H9 (cell line): Measurements from ENCODE around the gene KCNIP1. TPM values are rescaled to one million over a fixed set of nuclear protein-coding genes. Genes with fewer than 3 reads are reported as not detected.
A peak's percentile ranks its signal among the peaks of the same experiment; 100 is the strongest.

Experiments used
- DNase-seq: peaks from one replicate; pipeline ENCODE4 v3.0.0-alpha.2; 2017
- H2AFZ ChIP-seq: one replicate; pipeline ENCODE4 v1.6.1; 2013; ENCODE audit warnings: mild to moderate bottlenecking, low read length, control low read depth, moderate library complexity
- H2AK5ac ChIP-seq: 2 replicates; pipeline ENCODE4 v1.6.1; 2013; ENCODE audit warnings: low read length, control low read depth, mixed read lengths; ENCODE audit not compliant: insufficient read length
- H2BK120ac ChIP-seq: one replicate; pipeline ENCODE4 v1.6.1; 2013; ENCODE audit warnings: low read depth, mild to moderate bottlenecking, low read length, control low read depth, inconsistent platforms; ENCODE audit not compliant: poor library complexity, severe bottlenecking
- H2BK12ac ChIP-seq: 2 replicates; pipeline ENCODE4 v1.6.1; 2013; ENCODE audit warnings: low read length, control low read depth, mixed read lengths, low read depth; ENCODE audit not compliant: insufficient read length
- H2BK15ac ChIP-seq: 2 replicates; pipeline ENCODE4 v1.6.1; 2013; ENCODE audit warnings: low read depth, low read length, control low read depth
- H2BK20ac ChIP-seq: one replicate; pipeline ENCODE4 v1.6.1; 2013; ENCODE audit warnings: low read depth, mild to moderate bottlenecking, low read length, control low read depth, inconsistent platforms; ENCODE audit not compliant: poor library complexity, severe bottlenecking
- H2BK5ac ChIP-seq: 2 replicates; pipeline ENCODE4 v1.6.1; 2013; ENCODE audit warnings: low read length, control low read depth, mixed read lengths; ENCODE audit not compliant: insufficient read length
- H3K14ac ChIP-seq: 2 replicates; pipeline ENCODE4 v1.6.1; 2013; ENCODE audit warnings: low read length, control low read depth; ENCODE audit not compliant: insufficient read depth
- H3K18ac ChIP-seq: 2 replicates; pipeline ENCODE4 v1.6.1; 2013; ENCODE audit warnings: low read depth, mild to moderate bottlenecking, mixed read lengths, low read length, control low read depth; ENCODE audit not compliant: insufficient read length
- H3K23ac ChIP-seq: 2 replicates; pipeline ENCODE4 v1.6.1; 2013; ENCODE audit warnings: low read length, control low read depth, mixed read lengths, low read depth; ENCODE audit not compliant: insufficient read length
- H3K23me2 ChIP-seq: 2 replicates; pipeline ENCODE4 v1.6.1; 2013; ENCODE audit warnings: low read depth, mild to moderate bottlenecking, mixed read lengths, low read length, control low read depth; ENCODE audit not compliant: insufficient read length, poor library complexity, severe bottlenecking
- H3K27ac ChIP-seq: 2 replicates; pipeline ENCODE4 v1.5.1; 2013; ENCODE audit warnings: low read length, control low read depth, mixed read lengths, low read depth; ENCODE audit not compliant: insufficient read length
- H3K27me3 ChIP-seq: 2 replicates; pipeline ENCODE4 v1.6.1; 2013; ENCODE audit warnings: low read length, control low read depth, inconsistent platforms; ENCODE audit not compliant: insufficient read depth
- H3K4ac ChIP-seq: 2 replicates; pipeline ENCODE4 v1.6.1; 2013; ENCODE audit warnings: low read depth, mild to moderate bottlenecking, control low read depth, inconsistent platforms, low read length, moderate library complexity
- H3K4me1 ChIP-seq: 2 replicates; pipeline ENCODE4 v1.6.1; 2013; ENCODE audit warnings: low read length, control low read depth, inconsistent platforms; ENCODE audit not compliant: insufficient read depth
- H3K4me2 ChIP-seq: 2 replicates; pipeline ENCODE4 v1.6.1; 2013; ENCODE audit warnings: low read length, control low read depth, mixed read lengths; ENCODE audit not compliant: insufficient read length, insufficient read depth
- H3K56ac ChIP-seq: 2 replicates; pipeline ENCODE4 v1.6.1; 2013; ENCODE audit warnings: low read depth, mild to moderate bottlenecking, mixed read lengths, low read length, control low read depth; ENCODE audit not compliant: insufficient read length
- H3K79me1 ChIP-seq: 2 replicates; pipeline ENCODE4 v1.6.1; 2013; ENCODE audit warnings: low read depth, mild to moderate bottlenecking, moderate library complexity, low read length, control low read depth, inconsistent platforms; ENCODE audit not compliant: insufficient read depth, poor library complexity, severe bottlenecking
- H3K79me2 ChIP-seq: 2 replicates; pipeline ENCODE4 v1.6.1; 2013; ENCODE audit warnings: low read length, control low read depth, inconsistent platforms; ENCODE audit not compliant: insufficient read depth
- H3K9ac ChIP-seq: 2 replicates; pipeline ENCODE4 v1.6.1; 2013; ENCODE audit warnings: low read length, control low read depth, mixed read lengths; ENCODE audit not compliant: insufficient read length; ENCODE audit errors: extremely low read depth
- H3K9me3 ChIP-seq: one replicate; pipeline ENCODE4 v1.6.1; 2013; ENCODE audit warnings: low read depth, low read length, inconsistent platforms; ENCODE audit not compliant: control insufficient read depth
- H3T11ph ChIP-seq: one replicate; pipeline ENCODE4 v1.6.1; 2013; ENCODE audit warnings: mild to moderate bottlenecking, low read length, control low read depth, inconsistent platforms
- H4K20me1 ChIP-seq: one replicate; pipeline ENCODE4 v1.6.1; 2013; ENCODE audit not compliant: control insufficient read depth, insufficient read length, insufficient read depth
- H4K5ac ChIP-seq: 2 replicates; pipeline ENCODE4 v1.6.1; 2013; ENCODE audit warnings: low read depth, mild to moderate bottlenecking, mixed read lengths, low read length, control low read depth; ENCODE audit not compliant: insufficient read length
- H4K8ac ChIP-seq: replicated peaks from 2 replicates; pipeline ENCODE4 v1.6.1; 2013; ENCODE audit warnings: low read length, control low read depth, mixed read lengths, low read depth; ENCODE audit not compliant: insufficient read length
- H4K91ac ChIP-seq: 2 replicates; pipeline ENCODE4 v1.6.1; 2013; ENCODE audit warnings: low read depth, mild to moderate bottlenecking, moderate library complexity, mixed read lengths, low read length, control low read depth; ENCODE audit not compliant: insufficient read length
- H3K27ac Mint-ChIP-seq, 3 experiments: 2 replicates in 2 of 3; 3 replicates in 1 of 3; pipeline ENCODE4 v1.8.0; 2020 to 2021; ENCODE audit warnings: mixed read lengths in 3 of 3, mild to moderate bottlenecking in 1 of 3, moderate library complexity in 1 of 3
- H3K27me3 Mint-ChIP-seq: 2 replicates; pipeline ENCODE4 v1.8.0; 2021; ENCODE audit warnings: low read depth, mild to moderate bottlenecking, moderate library complexity, mixed read lengths
- H3K36me3 Mint-ChIP-seq, 3 experiments: 2 replicates in 2 of 3; 3 replicates in 1 of 3; pipeline ENCODE4 v1.8.0; 2020 to 2021; ENCODE audit warnings: low read depth in 3 of 3, mixed read lengths in 3 of 3; ENCODE audit not compliant: insufficient read depth in 1 of 3
- H3K4me1 Mint-ChIP-seq, 2 experiments: 2 replicates each; pipeline ENCODE4 v1.8.0; 2020; ENCODE audit warnings: mixed read lengths in 2 of 2
- H3K4me3 Mint-ChIP-seq, 2 experiments: 2 replicates in 1 of 2; 3 replicates in 1 of 2; pipeline ENCODE4 v1.8.0; 2020 to 2021; ENCODE audit warnings: mild to moderate bottlenecking in 2 of 2, mixed read lengths in 2 of 2, moderate library complexity in 1 of 2
- H3K9me3 Mint-ChIP-seq, 2 experiments: 2 replicates in 1 of 2; 3 replicates in 1 of 2; pipeline ENCODE4 v1.8.0; 2020; ENCODE audit warnings: mild to moderate bottlenecking in 2 of 2, mixed read lengths in 2 of 2, moderate library complexity in 1 of 2
- WGBS: extraction: QIAGEN DNeasy Blood & Tissue Kit; methylation state at CpG from one replicate; pipeline ENCODE4 v1.1.7; 2013; ENCODE audit warnings: missing lambda C conversion rate, low lambda C conversion rate, mixed read lengths; ENCODE audit not compliant: insufficient read length; ENCODE audit errors: extremely low coverage; 5-methylcytosine and 5-hydroxymethylcytosine counted together
- total RNA-seq: library from RNA; stranded (reverse); gene quantifications from 2 replicates; pipeline ENCODE4 v1.2.1, GENCODE V29; 2021
- TF ChIP-seq, protein P1 (sequence below): fragments of 200-600 bp; sonication (generic); conservative IDR thresholded peaks from 3 replicates; pipeline ENCODE4 v1.8.0; 2021; ENCODE audit warnings: antibody characterized with exemption, mild to moderate bottlenecking

The KCNIP1 gene
- total RNA-seq, 1 experiment from 2014 or later: 0.63 TPM

DNA sequence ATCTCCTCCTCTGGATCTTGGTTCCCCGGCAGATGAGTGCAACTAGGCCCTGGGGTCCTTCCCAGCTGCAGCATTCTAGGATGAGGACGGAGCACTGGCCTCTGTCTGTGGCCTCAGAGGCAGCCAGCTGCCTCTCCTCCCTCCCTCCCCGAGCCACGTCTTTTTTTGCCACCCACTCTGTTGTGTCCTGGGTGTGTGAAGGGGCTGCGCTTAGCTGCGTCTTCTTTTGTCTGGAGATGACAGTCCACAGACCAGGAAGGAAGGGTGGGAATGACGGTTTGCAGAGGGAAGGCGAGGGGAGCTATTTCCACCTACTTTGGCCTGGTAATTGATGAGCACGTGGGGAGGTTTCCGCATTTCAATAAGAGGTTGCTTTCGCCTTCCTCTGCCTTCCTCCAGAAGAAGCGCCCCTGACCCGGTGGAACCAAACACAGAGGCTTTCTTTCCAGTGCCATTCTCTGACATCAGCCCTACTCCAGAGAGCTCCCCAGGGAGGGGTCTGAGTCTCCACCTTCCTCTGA, 245.2 kb downstream of the KCNIP1 start:
- H3K27ac Mint-ChIP-seq: peak overlapping the region in 1 of 3 experiments; percentile 91; a peak in 2 of 7 replicates
- H3K4me1 ChIP-seq: peaks cover 6% of the 10 kb centered on the region; the same call in 1 of the 2 replicates

More for the DNA sequence above, 245.2 kb downstream of the KCNIP1 start:
- Histone ChIP-seq H3K56ac (no peak overlapping the region), H3K4me2 (no peak overlapping the region), H3K23ac (no peak overlapping the region), H2AFZ (no peak overlapping the region), H2BK120ac (no peak overlapping the region), H3K79me2 (no peaks in the 10 kb centered on the region), H3K18ac (peak overlapping the region; percentile 39), H2BK20ac (no peak overlapping the region), H2BK15ac (peak overlapping the region; percentile 14; the same call in 1 of the 2 replicates), H2BK12ac (peak overlapping the region; percentile 74), H3K4ac (no peak overlapping the region), H4K91ac (no peak overlapping the region), H2BK5ac (no peak overlapping the region), H4K8ac (no peak overlapping the region), H3T11ph (no peak overlapping the region), H3K23me2 (peaks cover 4% of the 10 kb centered on the region), H4K5ac (no peak overlapping the region), H4K20me1 (no peaks in the 10 kb centered on the region), H3K9me3 (no peaks in the 10 kb centered on the region), H3K9ac (no peak overlapping the region), H3K79me1 (no peaks in the 10 kb centered on the region), H2AK5ac (no peak overlapping the region), H3K27me3 (no peaks in the 10 kb centered on the region), H3K14ac (peak overlapping the region; percentile 58; the same call in 1 of the 2 replicates), H3K27ac (no peak overlapping the region)
- peaks cover 3% of the 10 kb centered on the region for H3K27me3 Mint-ChIP-seq
- TF ChIP-seq, protein P1, sequence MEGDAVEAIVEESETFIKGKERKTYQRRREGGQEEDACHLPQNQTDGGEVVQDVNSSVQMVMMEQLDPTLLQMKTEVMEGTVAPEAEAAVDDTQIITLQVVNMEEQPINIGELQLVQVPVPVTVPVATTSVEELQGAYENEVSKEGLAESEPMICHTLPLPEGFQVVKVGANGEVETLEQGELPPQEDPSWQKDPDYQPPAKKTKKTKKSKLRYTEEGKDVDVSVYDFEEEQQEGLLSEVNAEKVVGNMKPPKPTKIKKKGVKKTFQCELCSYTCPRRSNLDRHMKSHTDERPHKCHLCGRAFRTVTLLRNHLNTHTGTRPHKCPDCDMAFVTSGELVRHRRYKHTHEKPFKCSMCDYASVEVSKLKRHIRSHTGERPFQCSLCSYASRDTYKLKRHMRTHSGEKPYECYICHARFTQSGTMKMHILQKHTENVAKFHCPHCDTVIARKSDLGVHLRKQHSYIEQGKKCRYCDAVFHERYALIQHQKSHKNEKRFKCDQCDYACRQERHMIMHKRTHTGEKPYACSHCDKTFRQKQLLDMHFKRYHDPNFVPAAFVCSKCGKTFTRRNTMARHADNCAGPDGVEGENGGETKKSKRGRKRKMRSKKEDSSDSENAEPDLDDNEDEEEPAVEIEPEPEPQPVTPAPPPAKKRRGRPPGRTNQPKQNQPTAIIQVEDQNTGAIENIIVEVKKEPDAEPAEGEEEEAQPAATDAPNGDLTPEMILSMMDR: no peak
- no peak overlapping the region for H3K4me3 Mint-ChIP-seq
- H3K4me1 Mint-ChIP-seq: peaks cover 42 to 43% of the 10 kb centered on the region in 2 experiments
- H3K9me3 Mint-ChIP-seq: no peaks in the 10 kb centered on the region
- no CpG with 5 or more reads among the region's 13 CpGs for WGBS
- no peaks in the 10 kb centered on the region; a peak in 1 of 7 replicates for H3K36me3 Mint-ChIP-seq
- DNase-seq: peak; percentile 26
